ENCODE measurements around the gene PAPOLB. TPM values are rescaled to one million over a fixed set of nuclear protein-coding genes. Genes with fewer than 3 reads are reported as not detected.

PAPOLB gene
- total and polyA plus RNA-seq, 10 of the 15 experiments (the other 5 are each of a cell fraction or from before 2014, with no cell fraction given): 0.01 TPM; not detected in 9

- no peak overlapping the region for H3K9ac ChIP-seq (ENCODE audit: control insufficient read depth, insufficient read depth, low read length)
- H3K36me3 ChIP-seq (ENCODE audit: control insufficient read depth in 2 of 2, insufficient read depth in 2 of 2, low read length in 1 of 2): no peaks in the 10 kb centered on the region
- H2AFZ ChIP-seq (ENCODE audit: control insufficient read depth, low read depth, low read length): no peak overlapping the region
- H3K9me3 ChIP-seq (replicated peaks; ENCODE audit: control insufficient read depth, insufficient read depth, low read length): no peaks in the 10 kb centered on the region
- WGBS (ENCODE audit: insufficient coverage, insufficient replicate concordance, low lambda C conversion rate, missing lambda C conversion rate): 50% methylated on average over 20 of the region's 20 CpGs
- no peak for ATAC-seq
- no peaks in the 10 kb centered on the region for H3K27me3 ChIP-seq (replicated peaks in 1 of 2; ENCODE audit: control insufficient read depth in 2 of 2, insufficient read depth in 2 of 2, low read length in 1 of 2)
- ChIA-PET SMC1A (ENCODE audit: uncharacterized antibody, unreplicated experiment) (no interaction called here), POLR2A (no interaction called here), CTCF (no interaction called here), RAD21 (ENCODE audit: unreplicated experiment) (interaction anchor here (0.5 kb wide), 1 partner anchor 265 kb away, joined by 4 read pairs; no protein-coding TSS in a partner anchor)
- TF ChIP-seq NFYB (IDR thresholded peaks at IDR 0.05; ENCODE audit: insufficient read depth, low read depth, low read length): no peak
- no peak for TF ChIP-seq FOXM1 (IDR thresholded peaks at IDR 0.05; ENCODE audit: low read depth, low read length)
- TF ChIP-seq MYC (IDR thresholded peaks at IDR 0.05; ENCODE audit: insufficient read depth, insufficient read length, insufficient replicate concordance, low read length, severe bottlenecking): no peak
- TF ChIP-seq, protein P1, sequence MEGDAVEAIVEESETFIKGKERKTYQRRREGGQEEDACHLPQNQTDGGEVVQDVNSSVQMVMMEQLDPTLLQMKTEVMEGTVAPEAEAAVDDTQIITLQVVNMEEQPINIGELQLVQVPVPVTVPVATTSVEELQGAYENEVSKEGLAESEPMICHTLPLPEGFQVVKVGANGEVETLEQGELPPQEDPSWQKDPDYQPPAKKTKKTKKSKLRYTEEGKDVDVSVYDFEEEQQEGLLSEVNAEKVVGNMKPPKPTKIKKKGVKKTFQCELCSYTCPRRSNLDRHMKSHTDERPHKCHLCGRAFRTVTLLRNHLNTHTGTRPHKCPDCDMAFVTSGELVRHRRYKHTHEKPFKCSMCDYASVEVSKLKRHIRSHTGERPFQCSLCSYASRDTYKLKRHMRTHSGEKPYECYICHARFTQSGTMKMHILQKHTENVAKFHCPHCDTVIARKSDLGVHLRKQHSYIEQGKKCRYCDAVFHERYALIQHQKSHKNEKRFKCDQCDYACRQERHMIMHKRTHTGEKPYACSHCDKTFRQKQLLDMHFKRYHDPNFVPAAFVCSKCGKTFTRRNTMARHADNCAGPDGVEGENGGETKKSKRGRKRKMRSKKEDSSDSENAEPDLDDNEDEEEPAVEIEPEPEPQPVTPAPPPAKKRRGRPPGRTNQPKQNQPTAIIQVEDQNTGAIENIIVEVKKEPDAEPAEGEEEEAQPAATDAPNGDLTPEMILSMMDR (IDR thresholded peaks at IDR 0.05 in 2 of 3, conservative IDR thresholded peaks at IDR 0.05 in 1 of 3; ENCODE audit: control insufficient read depth in 2 of 3, extremely low read depth in 1 of 3, insufficient read depth in 1 of 3, low read depth in 3 of 3, low read length in 3 of 3): no peak
- no peak for TF ChIP-seq CEBPZ (IDR thresholded peaks at IDR 0.05; ENCODE audit: low read depth, low read length)
- no peak for TF ChIP-seq MYB (IDR thresholded peaks at IDR 0.05; ENCODE audit: borderline replicate concordance, low read depth, low read length)
- no peak for TF ChIP-seq MXI1 (IDR thresholded peaks at IDR 0.05; ENCODE audit: low read depth, low read length)
- TF ChIP-seq, protein P2, sequence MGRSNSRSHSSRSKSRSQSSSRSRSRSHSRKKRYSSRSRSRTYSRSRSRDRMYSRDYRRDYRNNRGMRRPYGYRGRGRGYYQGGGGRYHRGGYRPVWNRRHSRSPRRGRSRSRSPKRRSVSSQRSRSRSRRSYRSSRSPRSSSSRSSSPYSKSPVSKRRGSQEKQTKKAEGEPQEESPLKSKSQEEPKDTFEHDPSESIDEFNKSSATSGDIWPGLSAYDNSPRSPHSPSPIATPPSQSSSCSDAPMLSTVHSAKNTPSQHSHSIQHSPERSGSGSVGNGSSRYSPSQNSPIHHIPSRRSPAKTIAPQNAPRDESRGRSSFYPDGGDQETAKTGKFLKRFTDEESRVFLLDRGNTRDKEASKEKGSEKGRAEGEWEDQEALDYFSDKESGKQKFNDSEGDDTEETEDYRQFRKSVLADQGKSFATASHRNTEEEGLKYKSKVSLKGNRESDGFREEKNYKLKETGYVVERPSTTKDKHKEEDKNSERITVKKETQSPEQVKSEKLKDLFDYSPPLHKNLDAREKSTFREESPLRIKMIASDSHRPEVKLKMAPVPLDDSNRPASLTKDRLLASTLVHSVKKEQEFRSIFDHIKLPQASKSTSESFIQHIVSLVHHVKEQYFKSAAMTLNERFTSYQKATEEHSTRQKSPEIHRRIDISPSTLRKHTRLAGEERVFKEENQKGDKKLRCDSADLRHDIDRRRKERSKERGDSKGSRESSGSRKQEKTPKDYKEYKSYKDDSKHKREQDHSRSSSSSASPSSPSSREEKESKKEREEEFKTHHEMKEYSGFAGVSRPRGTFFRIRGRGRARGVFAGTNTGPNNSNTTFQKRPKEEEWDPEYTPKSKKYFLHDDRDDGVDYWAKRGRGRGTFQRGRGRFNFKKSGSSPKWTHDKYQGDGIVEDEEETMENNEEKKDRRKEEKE (IDR thresholded peaks at IDR 0.05): no peak
- H3K4me3 ChIP-seq: no peak overlapping the region
- no peak overlapping the region for H3K4me2 ChIP-seq (ENCODE audit: control insufficient read depth, insufficient read depth)
- no TSS peak for BruUV-seq (replicated peaks)
- no peaks in the 10 kb centered on the region for H3K4me1 ChIP-seq (ENCODE audit: control insufficient read depth, insufficient read depth, low read length)
- no peaks in the 10 kb centered on the region for H3K79me2 ChIP-seq (ENCODE audit: control insufficient read depth, insufficient read depth, low read length)
- no peak for FAIRE-seq
- DNase-seq (ENCODE audit: low read depth, low spot score): no peak
- H3K27ac ChIP-seq (ENCODE audit: control insufficient read depth, insufficient read depth): no peak overlapping the region
- intact Hi-C loops (cut with micrococcal nuclease; ENCODE audit: unreplicated experiment): loop anchor here (10.0 kb wide), 1 partner anchor 151 kb away; no protein-coding TSS in a partner anchor
- in situ Hi-C loops (cut with MboI): no loop called here
- H4K20me1 ChIP-seq (ENCODE audit: control insufficient read depth, insufficient read depth): no peaks in the 10 kb centered on the region
These were observed 37.6 kb downstream of the PAPOLB start for GRCh38 chr7:4824120-4824775.

Measured in GM12878 (cell line).